ENCODE measurements around the gene EIF4EBP2.

DNA sequence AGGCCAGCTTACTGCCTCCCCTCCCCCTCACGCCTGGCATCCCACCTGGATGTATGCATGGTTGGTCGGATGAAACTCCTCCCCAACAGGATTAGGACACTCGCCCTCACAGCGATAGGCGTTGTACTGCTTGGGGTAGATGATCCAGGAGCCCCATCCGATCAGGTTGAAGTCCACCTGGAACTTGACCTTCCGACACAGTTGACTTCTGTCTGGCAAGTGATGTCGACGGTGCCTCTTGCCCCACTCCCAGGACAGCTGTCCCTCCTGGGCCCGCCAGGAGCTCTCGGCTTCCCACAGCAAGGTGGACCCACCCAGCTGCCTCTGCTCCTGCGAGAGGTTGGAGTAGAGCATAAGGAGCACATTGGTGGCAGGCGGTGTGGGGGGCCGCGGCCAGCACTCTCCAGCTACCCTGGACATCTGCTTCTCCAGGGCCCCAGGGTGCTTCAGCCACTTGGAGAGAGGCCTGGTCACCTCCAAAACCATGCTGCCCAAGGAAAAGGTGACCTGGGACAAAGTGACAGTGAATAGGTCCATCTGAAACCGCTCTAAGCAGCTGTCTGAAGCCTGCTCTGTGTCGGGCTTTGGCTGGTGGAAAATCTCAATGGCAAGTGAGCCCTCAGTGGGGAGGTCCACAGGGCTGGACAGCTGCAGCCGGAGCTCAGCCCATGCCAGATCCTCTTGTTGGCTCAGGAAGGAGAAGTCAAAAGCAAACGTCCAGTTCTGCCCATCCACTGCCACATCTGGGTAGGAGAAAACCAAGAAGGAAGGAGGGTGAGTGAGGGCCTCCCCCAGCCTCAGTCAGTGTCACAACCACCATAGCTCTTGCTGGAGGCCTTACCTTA lies 31.5 kb downstream of the EIF4EBP2 start:
- no peak for TF ChIP-seq ZFX (IDR thresholded peaks at IDR 0.05)
- TF ChIP-seq, protein P1, sequence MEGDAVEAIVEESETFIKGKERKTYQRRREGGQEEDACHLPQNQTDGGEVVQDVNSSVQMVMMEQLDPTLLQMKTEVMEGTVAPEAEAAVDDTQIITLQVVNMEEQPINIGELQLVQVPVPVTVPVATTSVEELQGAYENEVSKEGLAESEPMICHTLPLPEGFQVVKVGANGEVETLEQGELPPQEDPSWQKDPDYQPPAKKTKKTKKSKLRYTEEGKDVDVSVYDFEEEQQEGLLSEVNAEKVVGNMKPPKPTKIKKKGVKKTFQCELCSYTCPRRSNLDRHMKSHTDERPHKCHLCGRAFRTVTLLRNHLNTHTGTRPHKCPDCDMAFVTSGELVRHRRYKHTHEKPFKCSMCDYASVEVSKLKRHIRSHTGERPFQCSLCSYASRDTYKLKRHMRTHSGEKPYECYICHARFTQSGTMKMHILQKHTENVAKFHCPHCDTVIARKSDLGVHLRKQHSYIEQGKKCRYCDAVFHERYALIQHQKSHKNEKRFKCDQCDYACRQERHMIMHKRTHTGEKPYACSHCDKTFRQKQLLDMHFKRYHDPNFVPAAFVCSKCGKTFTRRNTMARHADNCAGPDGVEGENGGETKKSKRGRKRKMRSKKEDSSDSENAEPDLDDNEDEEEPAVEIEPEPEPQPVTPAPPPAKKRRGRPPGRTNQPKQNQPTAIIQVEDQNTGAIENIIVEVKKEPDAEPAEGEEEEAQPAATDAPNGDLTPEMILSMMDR (conservative IDR thresholded peaks at IDR 0.05): no peak
